22Rv1 (cell line): ENCODE data around the gene EGFL8.

Experiments
- CTCF ChIP-seq: fragments of 450-650 bp; IDR thresholded peaks from 2 replicates; pipeline ENCODE4 v1.5.1; 2017; ENCODE audit warnings: mild to moderate bottlenecking
- ZFX ChIP-seq: fragments of 450-650 bp; IDR thresholded peaks from 2 replicates; pipeline ENCODE4 v1.6.1; 2017; ENCODE audit warnings: antibody characterized with exemption, borderline replicate concordance

GRCh38 chr6:32126880-32127279 is 37.5 kb upstream of the EGFL8 start:
- TF ChIP-seq CTCF (no peak), ZFX (no peak)
